H1 (cell line): ENCODE data around the gene CEP41. TPM values are rescaled to one million over a fixed set of nuclear protein-coding genes. Genes with fewer than 3 reads are reported as not detected.

Experiments
- CTCF ChIA-PET: fragments of 300-600 bp; sonication (Branson Sonifier 250); formaldehyde crosslinking; loops from one replicate; lab custom pipeline; 2021; ENCODE audit not compliant: partially characterized antibody; lab: Charles Lee
- POLR2A ChIA-PET: fragments of 300-600 bp; sonication (Branson Sonifier 250); formaldehyde crosslinking; loops from one replicate; lab custom pipeline; 2021; ENCODE audit warnings: inconsistent platforms; ENCODE audit not compliant: partially characterized antibody; lab: Charles Lee
- DNase-seq, 2 experiments: peaks; one replicate each; pipeline versions ENCODE4 v3.0.0 to v3.0.0-alpha.2; 2010 to 2022; ENCODE audit warnings: low spot score in 2 of 2, low read depth in 1 of 2, mixed read lengths in 1 of 2
- FAIRE-seq: peaks from 2 replicates; lab custom pipeline; 2011; peaks lifted over from hg19 to GRCh38; lab: Jason Lieb, UNC
- H2AFZ ChIP-seq: 2 replicates; pipeline ENCODE4 v1.8.1; 2012; ENCODE audit warnings: low read length, inconsistent platforms
- H2AK5ac ChIP-seq: 2 replicates; pipeline ENCODE4 v1.6.1; 2013; ENCODE audit warnings: low read depth, low read length
- H2BK120ac ChIP-seq: replicated peaks from 2 replicates; pipeline ENCODE3; 2013; ENCODE audit warnings: low read depth, low read length, inconsistent platforms
- H2BK12ac ChIP-seq: 2 replicates; pipeline ENCODE4 v1.6.1; 2013; ENCODE audit warnings: low read depth, low read length
- H2BK15ac ChIP-seq: 2 replicates; pipeline ENCODE4 v1.6.1; 2013; ENCODE audit warnings: low read length
- H2BK20ac ChIP-seq: 2 replicates; pipeline ENCODE4 v1.6.1; 2013; ENCODE audit warnings: low read length
- H2BK5ac ChIP-seq: 2 replicates; pipeline ENCODE4 v1.6.1; 2013; ENCODE audit warnings: low read depth, low read length
- H3K14ac ChIP-seq: 2 replicates; pipeline ENCODE4 v1.6.1; 2013; ENCODE audit warnings: inconsistent platforms; ENCODE audit not compliant: insufficient read length
- H3K18ac ChIP-seq: 2 replicates; pipeline ENCODE4 v1.6.1; 2013; ENCODE audit warnings: low read length; ENCODE audit errors: extremely low read depth
- H3K23ac ChIP-seq: 2 replicates; pipeline ENCODE4 v1.6.1; 2013; ENCODE audit warnings: inconsistent platforms; ENCODE audit not compliant: insufficient read length
- H3K23me2 ChIP-seq: 2 replicates; pipeline ENCODE4 v1.6.1; 2013; ENCODE audit warnings: low read depth, low read length
- H3K27ac ChIP-seq: 2 replicates; pipeline ENCODE4 v1.6.1; 2011; ENCODE audit warnings: low read depth, low read length, inconsistent platforms
- H3K27me3 ChIP-seq, 4 experiments: replicated peaks in 1 of 4; 1 replicate in 1 of 4; 2 replicates in 3 of 4; pipeline versions ENCODE4 v1.6.1 to v1.8.1; 2011 to 2013; ENCODE audit warnings: low read length in 3 of 4, mild to moderate bottlenecking in 3 of 4, inconsistent platforms in 2 of 4, mixed read lengths in 2 of 4, moderate library complexity in 1 of 4; ENCODE audit not compliant: control insufficient read depth in 3 of 4, insufficient read depth in 3 of 4; ENCODE audit errors: extremely low read depth in 1 of 4
- H3K36me3 ChIP-seq, 4 experiments: 2 replicates each; pipeline versions ENCODE4 v1.6.1 to v1.8.1; 2011 to 2013; ENCODE audit warnings: mild to moderate bottlenecking in 4 of 4, low read length in 3 of 4, moderate library complexity in 2 of 4, control low read depth in 1 of 4, inconsistent platforms in 1 of 4; ENCODE audit not compliant: insufficient read depth in 4 of 4, control insufficient read depth in 2 of 4
- H3K4ac ChIP-seq: replicated peaks from 2 replicates; pipeline ENCODE3; 2013; ENCODE audit warnings: low read length, low read depth, mixed read lengths, inconsistent platforms; ENCODE audit not compliant: insufficient read length
- H3K4me1 ChIP-seq, 4 experiments: replicated peaks in 1 of 4; 1 replicate in 1 of 4; 2 replicates in 3 of 4; pipeline versions ENCODE4 v1.6.1 to v1.8.1; 2011 to 2013; ENCODE audit warnings: low read length in 3 of 4, inconsistent platforms in 2 of 4, mixed read lengths in 1 of 4; ENCODE audit not compliant: insufficient read depth in 4 of 4, control insufficient read depth in 3 of 4
- H3K4me2 ChIP-seq, 2 experiments: 2 replicates each; pipeline versions ENCODE4 v1.6.1 to v1.8.1; 2011 to 2013; ENCODE audit warnings: low read depth in 2 of 2, low read length in 2 of 2, control low read depth in 1 of 2, inconsistent platforms in 1 of 2, mild to moderate bottlenecking in 1 of 2; ENCODE audit not compliant: insufficient read depth in 1 of 2
- H3K4me3 ChIP-seq, 4 experiments: fragments of 200-600, 300-600 bp in 1 of 4; sonication (generic), shearing (Covaris generic), sonication (Bioruptor Twin) in 1 of 4; 2 replicates each; pipeline versions ENCODE4 v1.5.1 to v1.8.1; 2011 to 2016; ENCODE audit warnings: low read length in 4 of 4, low read depth in 3 of 4, control low read depth in 2 of 4, inconsistent platforms in 2 of 4, mild to moderate bottlenecking in 2 of 4, mixed read lengths in 1 of 4, moderate library complexity in 1 of 4; ENCODE audit not compliant: insufficient read depth in 2 of 4; ENCODE audit errors: extremely low read depth in 1 of 4
- H3K56ac ChIP-seq: replicated peaks from 2 replicates; pipeline ENCODE3; 2013; ENCODE audit warnings: low read depth, mild to moderate bottlenecking, mixed read lengths, low read length, inconsistent platforms; ENCODE audit not compliant: insufficient read length
- H3K79me1 ChIP-seq: 2 replicates; pipeline ENCODE4 v1.6.1; 2013; ENCODE audit warnings: low read depth, low read length, control low read depth
- H3K79me2 ChIP-seq, 2 experiments: 2 replicates each; pipeline versions ENCODE4 v1.6.1 to v1.8.1; 2012 to 2013; ENCODE audit warnings: low read length in 2 of 2, mild to moderate bottlenecking in 2 of 2, inconsistent platforms in 1 of 2; ENCODE audit not compliant: insufficient read depth in 2 of 2, control insufficient read depth in 1 of 2
- H3K9ac ChIP-seq, 4 experiments: replicated peaks in 1 of 4; 1 replicate in 1 of 4; 2 replicates in 3 of 4; pipeline versions ENCODE4 v1.6.1 to v1.8.1; 2011 to 2013; ENCODE audit warnings: low read depth in 3 of 4, low read length in 3 of 4, control low read depth in 2 of 4, mild to moderate bottlenecking in 2 of 4, moderate library complexity in 2 of 4, inconsistent platforms in 1 of 4; ENCODE audit errors: extremely low read depth in 1 of 4
- H3K9me3 ChIP-seq, 2 experiments: 2 replicates each; pipeline versions ENCODE4 v1.6.1 to v1.8.1; 2012 to 2013; ENCODE audit warnings: mild to moderate bottlenecking in 2 of 2, moderate library complexity in 2 of 2, control low read depth in 1 of 2, inconsistent platforms in 1 of 2, low read depth in 1 of 2, low read length in 1 of 2, mixed read lengths in 1 of 2; ENCODE audit not compliant: insufficient read depth in 2 of 2
- H4K20me1 ChIP-seq, 2 experiments: replicated peaks in 1 of 2; 2 replicates each; pipeline versions ENCODE3 to v1.8.1; 2011 to 2013; ENCODE audit warnings: inconsistent platforms in 2 of 2, low read length in 2 of 2, mild to moderate bottlenecking in 1 of 2; ENCODE audit not compliant: insufficient read depth in 2 of 2, control insufficient read depth in 1 of 2
- H4K5ac ChIP-seq: 2 replicates; pipeline ENCODE4 v1.6.1; 2013; ENCODE audit warnings: low read length, low read depth, mixed read lengths, inconsistent platforms; ENCODE audit not compliant: insufficient read length
- H4K8ac ChIP-seq: 2 replicates; pipeline ENCODE4 v1.8.0; 2013; ENCODE audit warnings: mild to moderate bottlenecking, moderate library complexity, low read length, inconsistent platforms; ENCODE audit not compliant: insufficient read depth; ENCODE audit errors: extremely low read depth
- H4K91ac ChIP-seq: replicated peaks from 2 replicates; pipeline ENCODE3; 2013; ENCODE audit warnings: low read length, mixed read lengths, inconsistent platforms; ENCODE audit not compliant: insufficient read length
- CREB1 ChIP-seq: IDR thresholded peaks from 2 replicates; pipeline ENCODE4 v1.6.1; 2012; ENCODE audit warnings: inconsistent platforms
- NANOG ChIP-seq: IDR thresholded peaks from 2 replicates; pipeline ENCODE4 v1.6.1; 2011; ENCODE audit warnings: low read length, low read depth, mild to moderate bottlenecking, inconsistent platforms; ENCODE audit not compliant: insufficient read depth, poor library complexity, severe bottlenecking
- POU5F1 ChIP-seq: IDR thresholded peaks from 2 replicates; pipeline ENCODE4 v1.6.1; 2011; ENCODE audit warnings: low read depth, mild to moderate bottlenecking, low read length, moderate library complexity
- TEAD4 ChIP-seq: IDR thresholded peaks from 2 replicates; pipeline ENCODE4 v1.6.1; 2012; ENCODE audit warnings: low read depth, low read length, inconsistent platforms, mixed read lengths
- WGBS, 2 experiments: shearing (Covaris generic) in 1 of 2; methylation state at CpG; one replicate each; pipeline versions ENCODE4 v1.1.6 to v1.1.7; 2013 to 2015; ENCODE audit warnings: low lambda C conversion rate in 2 of 2, mixed read lengths in 2 of 2, inconsistent platforms in 1 of 2, low coverage in 1 of 2, missing lambda C conversion rate in 1 of 2; ENCODE audit not compliant: insufficient replicate concordance in 2 of 2, insufficient coverage in 1 of 2, insufficient read length in 1 of 2; ENCODE audit errors: extremely low coverage in 1 of 2, missing lambda C conversion rate in 1 of 2; 5-methylcytosine and 5-hydroxymethylcytosine counted together
- polyA plus RNA-seq, 7 experiments: library from polyadenylated mRNA; depleted of rRNA in 3 of 7; stranded (reverse) in 5 of 7; unstranded in 2 of 7; fragments of >200 nt in 5 of 7; fragments of 200-250 nt in 2 of 7; gene quantifications; 1 replicate in 5 of 7; 2 replicates in 1 of 7; 4 replicates in 1 of 7; pipeline versions ENCODE4 v1.2.1 to v1.2.3, GENCODE V29; 2011 to 2013; ENCODE audit warnings: missing spikeins in 2 of 7, mixed read lengths in 2 of 7
- total RNA-seq: library from RNA; stranded (reverse); fragmentation: NEBNext Ultra II Directional; extraction: Animal tissue kit (Norgen Biotek cat#: 25700); gene quantifications from 2 replicates; pipeline ENCODE4 v1.2.1, GENCODE V29; 2021

The CEP41 gene
- total and polyA plus RNA-seq, 2 of the 8 experiments (the other 6 are each of a cell fraction or from before 2014, with no cell fraction given): 9.3 to 12.8 TPM

DNA sequence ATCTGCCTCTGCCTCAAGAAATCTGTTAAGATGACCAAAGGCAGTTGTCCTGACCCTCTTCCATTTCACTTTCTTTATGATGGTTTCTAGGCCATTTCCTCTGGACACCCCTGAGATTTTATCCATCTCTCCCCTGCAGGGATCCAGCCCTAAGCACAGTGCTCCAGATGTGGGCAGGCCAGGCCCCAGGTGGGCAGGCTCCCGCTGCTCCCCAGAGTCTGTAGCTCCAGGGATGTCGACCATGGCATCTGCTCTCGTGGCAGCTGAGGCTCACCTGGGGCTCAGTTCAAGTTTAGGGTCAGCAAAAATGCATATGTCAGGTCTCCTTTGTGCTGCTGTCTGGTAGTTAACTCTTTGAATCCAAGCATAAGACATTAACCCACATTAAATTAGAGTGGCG is 11.8 kb downstream of the CEP41 start:
- no peaks in the 10 kb centered on the region; the same call in 1 of the 2 replicates for H3K23me2 ChIP-seq
- no peaks in the 10 kb centered on the region for H4K20me1 ChIP-seq
- H3K9me3 ChIP-seq: no peaks in the 10 kb centered on the region
- H2BK12ac ChIP-seq: no peak overlapping the region
- H2AFZ ChIP-seq: no peak overlapping the region
- 87% methylated on average over 4 of the region's 4 CpGs; no CpG with 5 or more reads in 1 of the 2 experiments for WGBS, 2 experiments
- no peak overlapping the region for H4K5ac ChIP-seq
- FAIRE-seq (no peak), DNase-seq (no peak)
- H4K8ac ChIP-seq: no peak overlapping the region
- no peak overlapping the region for H3K27ac ChIP-seq
- H3K36me3 ChIP-seq: no peaks in the 10 kb centered on the region
- no peak overlapping the region for H3K4ac ChIP-seq
- no peak overlapping the region for H3K9ac ChIP-seq
- no peaks in the 10 kb centered on the region for H3K27me3 ChIP-seq
- no peak overlapping the region for H3K23ac ChIP-seq
- H3K79me1 ChIP-seq: no peaks in the 10 kb centered on the region
- no peak overlapping the region for H3K56ac ChIP-seq
- no peak overlapping the region for H3K4me3 ChIP-seq
- H3K4me1 ChIP-seq: no peaks in the 10 kb centered on the region; a peak in 1 of 7 replicates
- no peak overlapping the region for H3K14ac ChIP-seq
- H4K91ac ChIP-seq: no peak overlapping the region
- no peak overlapping the region for H3K4me2 ChIP-seq
- H2BK120ac ChIP-seq: no peak overlapping the region
- H2BK5ac ChIP-seq: no peak overlapping the region
- no peak overlapping the region for H2BK20ac ChIP-seq
- H2AK5ac ChIP-seq: no peak overlapping the region
- no peak overlapping the region for H2BK15ac ChIP-seq
- H3K18ac ChIP-seq: no peak overlapping the region
- H3K79me2 ChIP-seq: no peaks in the 10 kb centered on the region
- ChIA-PET POLR2A (interaction anchor here (0.6 to 1.8 kb wide), 2 partner anchors 9 to 27 kb away, joined by 3 read pairs; no protein-coding TSS in a partner anchor), CTCF (interaction anchor here (1.0 kb wide), 1 partner anchor 9 kb away, joined by 3 read pairs; no protein-coding TSS in a partner anchor)
- no peak for TF ChIP-seq NANOG
- no peak for TF ChIP-seq CREB1
- no peak for TF ChIP-seq POU5F1
- TF ChIP-seq TEAD4: no peak
- TF ChIP-seq, all 59 proteins: peak for 0
